Measurements from ENCODE around the gene CD247. TPM values are rescaled to one million over a fixed set of nuclear protein-coding genes. Genes with fewer than 3 reads are reported as not detected.
A peak's percentile ranks its signal among the peaks of the same experiment; 100 is the strongest.

Gene CD247
- total and polyA plus RNA-seq, 10 of the 15 experiments (the other 5 are each of a cell fraction or from before 2014, with no cell fraction given): 0.10 to 0.77 (median 0.30) TPM

DNA sequence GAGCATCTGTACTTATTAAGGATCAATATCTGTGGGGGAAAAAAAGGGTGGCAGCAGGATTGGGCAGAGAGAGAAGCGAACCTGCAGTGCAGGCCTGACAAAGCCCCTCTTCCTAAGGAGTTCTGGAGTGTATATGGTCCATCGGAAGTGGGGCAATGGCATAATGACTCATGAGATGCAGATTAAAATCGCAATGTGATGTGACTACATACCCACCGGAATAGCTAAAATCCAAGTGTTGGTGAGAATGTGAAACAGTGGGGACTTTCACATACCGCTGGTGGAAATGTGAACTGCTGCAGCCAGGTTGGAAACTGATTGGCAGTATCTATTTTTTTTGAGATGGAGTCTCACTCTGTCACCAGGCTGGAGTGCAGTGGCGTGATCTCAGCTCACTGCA, 43.4 kb upstream of the CD247 start (continued):
- TF ChIP-seq MLLT1 (IDR thresholded peaks at IDR 0.05) (no peak), GABPA (IDR thresholded peaks at IDR 0.05; ENCODE audit: low read depth) (no peak), TBL1XR1 (IDR thresholded peaks at IDR 0.05; ENCODE audit: low read depth, low read length) (no peak), KDM1A (IDR thresholded peaks at IDR 0.05; ENCODE audit: borderline replicate concordance) (no peak)

DNA sequence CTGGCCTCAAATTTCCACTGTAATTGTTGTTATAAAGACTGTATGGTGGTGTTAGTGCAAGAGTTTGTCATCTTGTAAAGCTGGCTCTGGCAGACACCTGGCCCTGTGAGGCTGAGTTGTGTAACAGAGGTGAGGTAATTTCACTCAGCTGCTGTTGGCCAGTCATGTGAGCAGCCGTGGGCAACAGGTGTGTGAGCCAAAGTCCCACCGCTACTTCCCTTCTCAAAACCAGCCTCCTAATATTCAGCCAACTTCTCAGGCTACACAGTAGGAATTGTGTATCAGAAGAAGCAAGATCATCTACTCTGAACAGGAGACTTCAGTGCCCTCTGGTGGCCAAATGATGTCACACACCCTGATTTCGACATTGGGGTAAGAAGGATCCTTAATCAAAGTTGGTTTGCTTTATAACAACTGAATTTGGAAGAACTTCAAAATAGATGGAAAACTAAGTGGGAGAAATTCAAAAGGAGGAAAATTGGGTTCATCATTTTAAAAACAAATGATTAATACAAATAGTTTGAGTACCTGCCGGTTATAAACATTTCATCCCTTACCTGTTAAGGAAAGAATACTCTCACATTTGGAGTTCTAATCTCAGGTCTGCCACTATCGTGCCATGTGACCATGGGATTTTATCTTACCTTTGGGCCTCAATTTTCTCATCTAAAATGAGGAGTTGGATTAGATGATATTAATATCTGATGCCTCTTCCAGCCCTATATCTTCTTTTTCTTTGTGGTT, 37.8 kb upstream of the CD247 start:
- Histone ChIP-seq H3K79me2 (ENCODE audit: control insufficient read depth, insufficient read depth, low read length) (peaks cover 16% of the 10 kb centered on the region), H2AFZ (ENCODE audit: control insufficient read depth, low read depth, low read length) (no peak overlapping the region), H3K9me3 (replicated peaks; ENCODE audit: control insufficient read depth, insufficient read depth, low read length) (no peaks in the 10 kb centered on the region), H3K27ac (ENCODE audit: control insufficient read depth, insufficient read depth) (no peak overlapping the region), H3K4me2 (ENCODE audit: control insufficient read depth, insufficient read depth) (no peak overlapping the region), H3K9ac (ENCODE audit: control insufficient read depth, insufficient read depth, low read length) (no peak overlapping the region), H3K36me3 (ENCODE audit: control insufficient read depth in 2 of 2, insufficient read depth in 2 of 2, low read length in 1 of 2) (no peaks in the 10 kb centered on the region), H4K20me1 (ENCODE audit: control insufficient read depth, insufficient read depth) (no peaks in the 10 kb centered on the region), H3K4me1 (ENCODE audit: control insufficient read depth, insufficient read depth, low read length) (peaks cover 9% of the 10 kb centered on the region), H3K27me3 (replicated peaks in 1 of 2; ENCODE audit: control insufficient read depth in 2 of 2, insufficient read depth in 2 of 2, low read length in 1 of 2) (no peaks in the 10 kb centered on the region), H3K4me3 (no peak overlapping the region)
- peak; percentile 96 for FAIRE-seq
- ChIA-PET RAD21 (ENCODE audit: unreplicated experiment) (interaction anchor here (0.7 to 2.0 kb wide), 16 partner anchors 10 to 495 kb away, joined by 3 to 13 read pairs (median 3); no protein-coding TSS in a partner anchor), SMC1A (ENCODE audit: uncharacterized antibody, unreplicated experiment) (interaction anchor here (0.7 to 4.2 kb wide), 18 partner anchors 9 to 494 kb away, joined by 3 to 33 read pairs (median 4); no protein-coding TSS in a partner anchor), POLR2A (interaction anchor here (1.2 kb wide), 1 partner anchor 160 kb away, joined by 4 read pairs; no protein-coding TSS in a partner anchor), CTCF (interaction anchor here (0.6 to 10.9 kb wide), 39 partner anchors 9 to 646 kb away, joined by 3 to 262 read pairs (median 5); no protein-coding TSS in a partner anchor)
- WGBS (ENCODE audit: insufficient coverage, insufficient replicate concordance, low lambda C conversion rate, missing lambda C conversion rate): 2% methylated on average over 5 of the region's 5 CpGs
- no peak for DNase-seq (ENCODE audit: low read depth, low spot score)
- intact Hi-C loops (cut with micrococcal nuclease; ENCODE audit: unreplicated experiment): loop anchor here (1.0 to 10.0 kb wide), 2 partner anchors 79 to 132 kb away; partner anchors contain the start of gene RCSD1
- BruUV-seq (replicated peaks): no TSS peak
- in situ Hi-C loops (cut with MboI): no loop called here
- ATAC-seq: peak; percentile 36
- TF ChIP-seq SMC3 (IDR thresholded peaks at IDR 0.05; ENCODE audit: borderline replicate concordance, low read length) (peak; percentile 66; the same call in 1 of the 2 replicates), EZH2 (IDR thresholded peaks at IDR 0.05; ENCODE audit: borderline replicate concordance, control insufficient read depth, low read depth, low read length) (no peak), CTCF (IDR thresholded peaks at IDR 0.05 in 2 of 3, conservative IDR thresholded peaks at IDR 0.05 in 1 of 3; ENCODE audit: control insufficient read depth in 2 of 3, extremely low read depth in 1 of 3, insufficient read depth in 1 of 3, low read depth in 3 of 3, low read length in 3 of 3) (peak; percentile 82 to 88 (median 85)), ATF2 (IDR thresholded peaks at IDR 0.05; ENCODE audit: low read length) (no peak), CREM (IDR thresholded peaks at IDR 0.05; ENCODE audit: low read depth) (0 out of 2 replicates have a peak, but pooled peaks have one; percentile 41), CREB1 (IDR thresholded peaks at IDR 0.05; ENCODE audit: low read depth) (0 out of 2 replicates have a peak, but pooled peaks have one; percentile 10), TCF12 (IDR thresholded peaks at IDR 0.05; ENCODE audit: low read depth, low read length) (0 out of 2 replicates have a peak, but pooled peaks have one; percentile 10), RAD21 (IDR thresholded peaks at IDR 0.05; ENCODE audit: insufficient read depth, low read depth, low read length) (peak; percentile 74), ATF7 (IDR thresholded peaks at IDR 0.05; ENCODE audit: low read depth) (0 out of 2 replicates have a peak, but pooled peaks have one; percentile 20), PAX5 (IDR thresholded peaks at IDR 0.05; ENCODE audit: borderline replicate concordance, low read depth, low read length) (peak; percentile 58; the same call in 1 of the 2 replicates), SMARCA5 (IDR thresholded peaks at IDR 0.05) (no peak)
